Uterus (tissue), 4 donors: ENCODE data around the gene ACTL8. TPM values are rescaled to one million over a fixed set of nuclear protein-coding genes. Genes with fewer than 3 reads are reported as not detected.

Source experiments
- DNase-seq, 2 donors: peaks; one replicate each; pipeline ENCODE4 v3.0.0-alpha.2; 2019 to 2020
- H3K27ac ChIP-seq, 2 donors: fragments of 200-600 bp; sonication (generic); 1 replicate in 1 of 2; 2 replicates in 1 of 2; pipeline ENCODE4 v1.5.1; 2016 to 2018
- H3K27me3 ChIP-seq, 2 donors: fragments of 200-600 bp; sonication (generic); one replicate each; pipeline ENCODE4 v1.5.1; 2018 to 2019; ENCODE audit warnings: control low read depth in 1 of 2
- H3K36me3 ChIP-seq, 2 donors: fragments of 200-600 bp; sonication (generic); one replicate each; pipeline ENCODE4 v1.5.1; 2019; ENCODE audit warnings: control low read depth in 1 of 2
- H3K4me1 ChIP-seq, 2 donors: fragments of 200-600 bp; sonication (generic); one replicate each; pipeline ENCODE4 v1.5.1; 2018 to 2019; ENCODE audit warnings: control low read depth in 1 of 2
- H3K4me3 ChIP-seq, 2 donors: fragments of 200-600 bp; sonication (generic); 1 replicate in 1 of 2; 2 replicates in 1 of 2; pipeline ENCODE4 v1.5.1; 2018 to 2019; ENCODE audit warnings: mild to moderate bottlenecking in 1 of 2
- H3K9me3 ChIP-seq, 2 donors: fragments of 200-600 bp; sonication (generic); one replicate each; pipeline ENCODE4 v1.5.1; 2019; ENCODE audit warnings: control low read depth in 1 of 2
- CTCF ChIP-seq, 4 experiments: fragments of 200-600 bp in 2 of 4; fragments of 450-650 bp in 2 of 4; sonication (generic) in 2 of 4; IDR thresholded peaks; one replicate each; pipeline ENCODE4 v1.5.1; 2016 to 2019; ENCODE audit warnings: antibody characterized with exemption in 4 of 4, mild to moderate bottlenecking in 2 of 4, moderate library complexity in 1 of 4
- POLR2A ChIP-seq, 2 donors: fragments of 450-650 bp; IDR thresholded peaks; one replicate each; pipeline ENCODE4 v1.6.1; 2016; ENCODE audit warnings: antibody characterized with exemption in 2 of 2, mild to moderate bottlenecking in 1 of 2, moderate library complexity in 1 of 2
- intact Hi-C: fragments of 100-400 bp; cut with DNase I; formaldehyde crosslinking; loops from one replicate; pipeline ENCODE4 v1.15.1; 2023; ENCODE audit warnings: low total_unique reads
- total RNA-seq, 4 donors: library from RNA; depleted of rRNA in 3 of 4; stranded (reverse); fragments of >200 nt in 3 of 4; gene quantifications; one replicate each; pipeline versions ENCODE4 v1.1.0 to v1.2.4, GENCODE V29; 2014 to 2023
- donor health status: DM: yes; HTN: yes; CAD: no.

Gene ACTL8
- total RNA-seq, 4 donors from 2014 or later = not detected

- intact Hi-C loops = no loop called here
- Histone ChIP-seq H3K36me3 (no peaks in the 10 kb centered on the region), H3K4me1 (no peaks in the 10 kb centered on the region), H3K4me3 (no peak overlapping the region), H3K27me3 (no peaks in the 10 kb centered on the region), H3K27ac (no peak overlapping the region), H3K9me3 (no peaks in the 10 kb centered on the region)
- TF ChIP-seq CTCF (IDR thresholded peaks at IDR 0.05) = no peak
- TF ChIP-seq POLR2A (IDR thresholded peaks at IDR 0.05) = no peak
- DNase-seq = no peak
Observed at GRCh38 chr1:17746920-17747319, 8.2 kb upstream of the ACTL8 start.

GRCh38 chr1:17750333-17750732 is 4.8 kb upstream of the ACTL8 start:
- no peak for TF ChIP-seq CTCF (IDR thresholded peaks at IDR 0.05)
- TF ChIP-seq POLR2A (IDR thresholded peaks at IDR 0.05) = no peak
- intact Hi-C loops = no loop called here
- no peaks in the 10 kb centered on the region for H3K4me1 ChIP-seq
- no peak overlapping the region for H3K27ac ChIP-seq
- no peak overlapping the region for H3K4me3 ChIP-seq
- peaks cover 0 to 6% of the 10 kb centered on the region in 2 donors for H3K9me3 ChIP-seq
- no peak for DNase-seq
- H3K27me3 ChIP-seq = no peaks in the 10 kb centered on the region
- H3K36me3 ChIP-seq = no peaks in the 10 kb centered on the region

- no peak overlapping the region for H3K27ac ChIP-seq
- TF ChIP-seq CTCF (IDR thresholded peaks at IDR 0.05) (no peak), POLR2A (IDR thresholded peaks at IDR 0.05) (no peak)
- H3K9me3 ChIP-seq = peaks cover 0 to 13% of the 10 kb centered on the region in 2 donors
- no peak overlapping the region for H3K4me3 ChIP-seq
- intact Hi-C loops = no loop called here
- no peak for DNase-seq
- no peaks in the 10 kb centered on the region for H3K27me3 ChIP-seq
- H3K36me3 ChIP-seq = no peaks in the 10 kb centered on the region
- H3K4me1 ChIP-seq = no peaks in the 10 kb centered on the region
Observed at GRCh38 chr1:17752356-17752755, 2.8 kb upstream of the ACTL8 start.

GRCh38 chr1:17757426-17757825 is 2.3 kb downstream of the ACTL8 start:
- intact Hi-C loops = no loop called here

GRCh38 chr1:17759114-17759513 is 4.0 kb downstream of the ACTL8 start:
- intact Hi-C loops = no loop called here
- no peaks in the 10 kb centered on the region for H3K27me3 ChIP-seq
- no peak overlapping the region for H3K4me3 ChIP-seq
- H3K4me1 ChIP-seq = no peaks in the 10 kb centered on the region
- TF ChIP-seq CTCF (IDR thresholded peaks at IDR 0.05) = no peak
- TF ChIP-seq POLR2A (IDR thresholded peaks at IDR 0.05) = no peak
- H3K27ac ChIP-seq = no peak overlapping the region
- H3K9me3 ChIP-seq = peaks cover 0 to 21% of the 10 kb centered on the region in 2 donors
- no peaks in the 10 kb centered on the region for H3K36me3 ChIP-seq
- DNase-seq = no peak

More at GRCh38 chr1:17757426-17757825, 2.3 kb downstream of the ACTL8 start:
- DNase-seq = no peak
- H3K36me3 ChIP-seq = no peaks in the 10 kb centered on the region
- TF ChIP-seq POLR2A (IDR thresholded peaks at IDR 0.05) = no peak
- no peak for TF ChIP-seq CTCF (IDR thresholded peaks at IDR 0.05)
- H3K27me3 ChIP-seq = no peaks in the 10 kb centered on the region
- peaks cover 0 to 21% of the 10 kb centered on the region in 2 donors for H3K9me3 ChIP-seq
- H3K27ac ChIP-seq = no peak overlapping the region
- no peaks in the 10 kb centered on the region for H3K4me1 ChIP-seq
- H3K4me3 ChIP-seq = no peak overlapping the region
